VCaP (cell line): Measurements from ENCODE around the gene TMEM130.
"Not testable (repeated sequence)": the region's sequence is repeated elsewhere in the genome, so short reads cannot be mapped to it uniquely, and the experiment has no call there.

Source experiments
- H3K27ac ChIP-seq: fragments of 450-650 bp; 2 replicates; pipeline ENCODE4 v1.5.1; 2017
- CTCF ChIP-seq: fragments of 450-650 bp; conservative IDR thresholded peaks from 2 replicates; pipeline ENCODE4 v1.5.1; 2017; ENCODE audit warnings: mild to moderate bottlenecking, moderate library complexity

TMEM130 gene

GRCh38 chr7:98862203-98862602 is 7.6 kb downstream of the TMEM130 start:
- no peak for TF ChIP-seq CTCF
- H3K27ac ChIP-seq = no peak overlapping the region

GRCh38 chr7:98860071-98860470 is 9.7 kb downstream of the TMEM130 start:
- no peak for TF ChIP-seq CTCF
- no peak overlapping the region for H3K27ac ChIP-seq

GRCh38 chr7:98855610-98856422 is 14.0 kb downstream of the TMEM130 start:
- TF ChIP-seq CTCF = no peak
- no peak overlapping the region for H3K27ac ChIP-seq

- TF ChIP-seq CTCF = no peak
- no peak overlapping the region for H3K27ac ChIP-seq
Measured at GRCh38 chr7:98852826-98853225, 17.0 kb downstream of the TMEM130 start.

GRCh38 chr7:98848918-98849317 is 20.9 kb downstream of the TMEM130 start:
- no peak for TF ChIP-seq CTCF
- no peak overlapping the region for H3K27ac ChIP-seq

- not testable (repeated sequence) for H3K27ac ChIP-seq
Measured at GRCh38 chr7:98842552-98842951, 27.3 kb downstream of the TMEM130 start.

- peak; percentile 96 for TF ChIP-seq CTCF
- no peak overlapping the region for H3K27ac ChIP-seq
Measured at GRCh38 chr7:98841179-98841997, 28.4 kb downstream of the TMEM130 start.

GRCh38 chr7:98840722-98841121 is 29.1 kb downstream of the TMEM130 start:
- H3K27ac ChIP-seq = no peak overlapping the region
- no peak for TF ChIP-seq CTCF
